ENCODE measurements around the gene CIP2A.

DNA sequence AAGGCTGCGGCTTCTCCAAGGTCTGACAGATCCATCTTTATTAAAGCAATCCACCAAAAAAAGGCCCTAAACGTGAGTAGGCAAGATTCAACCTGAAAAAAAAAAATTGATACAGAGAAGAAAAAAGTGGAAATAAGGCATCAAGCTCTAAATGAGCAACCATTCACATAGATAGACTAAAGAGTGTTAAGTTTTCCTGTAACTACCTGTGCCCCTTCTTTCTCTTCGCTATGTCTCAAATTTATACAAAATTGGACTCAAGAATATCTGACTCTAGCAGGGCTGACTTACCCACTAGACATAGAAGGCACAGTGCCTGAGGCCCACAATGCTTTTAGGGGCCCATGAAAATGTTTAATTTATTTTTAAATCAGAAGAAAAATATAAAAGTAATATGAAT, 78.7 kb downstream of the CIP2A start, which contains the start of gene MYH15:
- no peak for TF ChIP-seq POLR2A (IDR thresholded peaks at IDR 0.05)
- no peak for TF ChIP-seq CTCF (IDR thresholded peaks at IDR 0.05)
